Inferior parietal cortex (tissue), 1 donor: ENCODE measurements around the gene TSPAN31.
"Not testable (repeated sequence)": the region's sequence is repeated elsewhere in the genome, so short reads cannot be mapped to it uniquely, and the experiment has no call there.

Source experiments
- DNase-seq: peaks from one replicate; pipeline ENCODE4 v3.0.0-alpha.2; 2016; ENCODE audit errors: extremely low spot score

Gene TSPAN31

GRCh38 chr12:57744777-57745484 is at the start of gene TSPAN31:
Gene TSPAN31 (plus strand): TSS chr12:57745039. CDS start chr12:57745155, 116 bp downstream.
- DNase-seq, result peak; percentile 98

- DNase-seq, result no peak
Measured at GRCh38 chr12:57695770-57696432, 48.9 kb upstream of the TSPAN31 start.

- DNase-seq, result no peak
Measured at GRCh38 chr12:57697076-57697475, 47.8 kb upstream of the TSPAN31 start.

GRCh38 chr12:57698414-57698813 is 46.4 kb upstream of the TSPAN31 start:
- DNase-seq, result no peak

- no peak for DNase-seq
Measured at GRCh38 chr12:57700317-57700716, 44.5 kb upstream of the TSPAN31 start.

GRCh38 chr12:57707250-57707649 is 37.6 kb upstream of the TSPAN31 start:
- no peak for DNase-seq

- no peak for DNase-seq
Measured at GRCh38 chr12:57708296-57708695, 36.5 kb upstream of the TSPAN31 start.

- DNase-seq, result no peak
Measured at GRCh38 chr12:57712701-57713100, 32.1 kb upstream of the TSPAN31 start.

- DNase-seq, result no peak
Measured at GRCh38 chr12:57713209-57713608, 31.6 kb upstream of the TSPAN31 start.

- DNase-seq, result not testable (repeated sequence)
Measured at GRCh38 chr12:57715036-57715748, 29.6 kb upstream of the TSPAN31 start.

GRCh38 chr12:57715786-57716185 is 29.1 kb upstream of the TSPAN31 start:
- DNase-seq, result no peak

- no peak for DNase-seq
Measured at GRCh38 chr12:57716305-57716704, 28.5 kb upstream of the TSPAN31 start.

- DNase-seq, result no peak
Measured at GRCh38 chr12:57717131-57717530, 27.7 kb upstream of the TSPAN31 start.

GRCh38 chr12:57717846-57718640 is 26.8 kb upstream of the TSPAN31 start:
- no peak for DNase-seq

- no peak for DNase-seq
Measured at GRCh38 chr12:57718641-57719528, 26.0 kb upstream of the TSPAN31 start.

GRCh38 chr12:57719777-57720605 is 24.8 kb upstream of the TSPAN31 start:
- no peak for DNase-seq

- DNase-seq, result no peak
Measured at GRCh38 chr12:57720606-57721595, 23.9 kb upstream of the TSPAN31 start.

- DNase-seq, result not testable (repeated sequence)
Measured at GRCh38 chr12:57721846-57722608, 22.8 kb upstream of the TSPAN31 start.
